Pancreas (tissue), 10 donors: ENCODE data around the gene RAD51B. TPM values are rescaled to one million over a fixed set of nuclear protein-coding genes. Genes with fewer than 3 reads are reported as not detected.

Source experiments
- ATAC-seq, 4 donors: fragments of 200-7000 bp; cut with Tn5 transposase; one replicate each; pipeline versions ENCODE4 v1.8.0 to v1.9.1; 2020; ENCODE audit warnings: mild to moderate bottlenecking in 4 of 4, moderate library complexity in 4 of 4
- DNase-seq, 6 donors: peaks; one replicate each; pipeline ENCODE4 v3.0.0-alpha.2; 2020
- FAIRE-seq: peaks from 2 replicates; lab custom pipeline; 2012; peaks lifted over from hg19 to GRCh38; lab: Jason Lieb, UNC
- H3K27ac ChIP-seq, 4 donors: fragments of 200-600 bp; sonication (generic); 1 replicate in 3 of 4; 2 replicates in 1 of 4; pipeline versions ENCODE4 v1.5.0 to v1.8.0; 2020
- H3K27me3 ChIP-seq, 4 donors: fragments of 200-600 bp; one replicate each; pipeline ENCODE4 v1.8.0; 2021
- H3K36me3 ChIP-seq, 3 donors: fragments of 200-600 bp; sonication (generic) in 1 of 3; one replicate each; pipeline versions ENCODE4 v1.5.0 to v1.8.0; 2020 to 2021
- H3K4me1 ChIP-seq, 3 donors: fragments of 200-600 bp; one replicate each; pipeline ENCODE4 v1.8.0; 2021
- H3K4me3 ChIP-seq, 4 donors: fragments of 200-600 bp; sonication (generic) in 2 of 4; one replicate each; pipeline versions ENCODE4 v1.5.0 to v1.8.0; 2020 to 2021
- H3K9me3 ChIP-seq, 4 donors: fragments of 200-600 bp; one replicate each; pipeline ENCODE4 v1.8.0; 2021
- CTCF ChIP-seq, 4 donors: fragments of 200-600 bp; sonication (generic) in 3 of 4; IDR thresholded peaks; one replicate each; pipeline versions ENCODE4 v1.5.0 to v1.8.0; 2021; ENCODE audit warnings: antibody characterized with exemption in 4 of 4
- WGBS, 2 donors: extraction: QIAGEN DNeasy Blood & Tissue Kit; methylation state at CpG; one replicate each; pipeline ENCODE4 v1.1.7; 2013; 5-methylcytosine and 5-hydroxymethylcytosine counted together
- intact Hi-C, 3 donors: fragments of 100-400 bp; cut with DNase I; formaldehyde crosslinking; loops; one replicate each; pipeline versions ENCODE4 v1.11.1 to v1.14.2; 2022
- polyA plus RNA-seq, 2 donors: library from polyadenylated mRNA; stranded (reverse); fragments of 200-250 nt; gene quantifications; one replicate each; pipeline ENCODE4 v1.2.3, GENCODE V29; 2013
- total RNA-seq, 6 donors: library from RNA; stranded (reverse); fragmentation: NEBNext Ultra II Directional in 4 of 6; extraction: Animal tissue kit (Norgen Biotek cat#: 25700) in 4 of 6; gene quantifications; one replicate each; pipeline versions ENCODE4 v1.2.1 to v1.2.4, GENCODE V29; 2021 to 2023
- donor health status: healthy with polysubstance abuse.
- donor health status: DM: no; HTN: no; CAD: no; lungs with moderate emphysema.
- donor health status: DM: no; HTN: no; CAD: no.
- donor health status: control.
- donor health status: control.
- donor health status: Bipolar disorder and iron deficiency.
- donor health status: DM: yes; HTN: yes; CAD: no.
- donor health status: DM: no; HTN: no; CAD: no.
- donor health status: DM: no; HTN: no; CAD: no.
- donor health status: DM: yes; HTN: yes; CAD: no.

The RAD51B gene
- total and polyA plus RNA-seq, 8 donors, result 1.1 to 17.3 (median 5.8) TPM

GRCh38 chr14:68604822-68605221 is 785.2 kb downstream of the RAD51B start:
- DNase-seq, result peak in 1 of 6 donors; percentile 7
- Histone ChIP-seq H3K9me3 (no peaks in the 10 kb centered on the region), H3K4me1 (peaks cover 0 to 16% (median 7%) of the 10 kb centered on the region in 3 donors), H3K27me3 (no peaks in the 10 kb centered on the region), H3K36me3 (no peaks in the 10 kb centered on the region), H3K27ac (no peak overlapping the region), H3K4me3 (no peak overlapping the region)
- ATAC-seq, result no peak
- FAIRE-seq, result no peak
- intact Hi-C loops, result no loop called here
- 84 to 89% methylated on average over 10 of the region's 10 CpGs for WGBS, 2 donors
- no peak for TF ChIP-seq CTCF (IDR thresholded peaks at IDR 0.05)

- H3K36me3 ChIP-seq, result no peaks in the 10 kb centered on the region
- peaks cover 0 to 20% (median 2%) of the 10 kb centered on the region in 3 donors for H3K4me1 ChIP-seq
- no peaks in the 10 kb centered on the region for H3K27me3 ChIP-seq
- intact Hi-C loops, result no loop called here
- no peak overlapping the region for H3K4me3 ChIP-seq
- H3K9me3 ChIP-seq, result no peaks in the 10 kb centered on the region
- 83 to 87% methylated on average over 3 of the region's 3 CpGs for WGBS, 2 donors
- no peak overlapping the region for H3K27ac ChIP-seq
- TF ChIP-seq CTCF (IDR thresholded peaks at IDR 0.05), result no peak
- FAIRE-seq (no peak), DNase-seq (peak in 1 of 6 donors; percentile 7), ATAC-seq (no peak)
Observed at GRCh38 chr14:68606176-68606575, 786.6 kb downstream of the RAD51B start.

- ATAC-seq (no peak), DNase-seq (peak in 1 of 6 donors; percentile 2), FAIRE-seq (no peak)
- Histone ChIP-seq H3K27me3 (no peaks in the 10 kb centered on the region), H3K4me1 (peaks cover 1 to 25% (median 7%) of the 10 kb centered on the region in 3 donors), H3K9me3 (no peaks in the 10 kb centered on the region), H3K27ac (peak overlapping the region in 2 of 4 donors; percentile 53 to 64), H3K4me3 (no peak overlapping the region), H3K36me3 (no peaks in the 10 kb centered on the region)
- TF ChIP-seq CTCF (IDR thresholded peaks at IDR 0.05), result no peak
- WGBS, 2 donors, result 78 to 85% methylated on average over 4 of the region's 4 CpGs
- intact Hi-C loops, result no loop called here
Observed at GRCh38 chr14:68606644-68607043, 787.1 kb downstream of the RAD51B start.

GRCh38 chr14:68607081-68607866 is 787.7 kb downstream of the RAD51B start:
- Histone ChIP-seq H3K27ac (peak overlapping the region in 2 of 4 donors; percentile 53 to 64), H3K36me3 (no peaks in the 10 kb centered on the region), H3K9me3 (no peaks in the 10 kb centered on the region), H3K4me3 (no peak overlapping the region), H3K27me3 (no peaks in the 10 kb centered on the region), H3K4me1 (peaks cover 8 to 31% (median 12%) of the 10 kb centered on the region in 3 donors)
- no peak for TF ChIP-seq CTCF (IDR thresholded peaks at IDR 0.05)
- ATAC-seq, result peak in 3 of 4 donors; percentile 27 to 60 (median 28)
- FAIRE-seq, result no peak
- peak in 1 of 6 donors; percentile 13 for DNase-seq
- intact Hi-C loops, result no loop called here
- 69 to 71% methylated on average over 17 of the region's 17 CpGs for WGBS, 2 donors
